Gastroesophageal sphincter (tissue), 3 donors: ENCODE results near the gene SLC12A8.

ENCODE experiments used
- CTCF ChIP-seq, 4 experiments: fragments of 200-600 bp in 2 of 4; fragments of 450-650 bp in 2 of 4; sonication (generic) in 1 of 4; IDR thresholded peaks; one replicate each; pipeline ENCODE4 v1.5.1; 2017 to 2019; ENCODE audit warnings: antibody characterized with exemption in 4 of 4, mild to moderate bottlenecking in 2 of 4, moderate library complexity in 2 of 4
- EP300 ChIP-seq: sonication (generic); formaldehyde crosslinking; IDR thresholded peaks from one replicate; pipeline ENCODE4 v1.6.1; 2017; ENCODE audit warnings: antibody characterized with exemption, mild to moderate bottlenecking
- POLR2A ChIP-seq, 2 donors: fragments of 450-650 bp; IDR thresholded peaks; one replicate each; pipeline ENCODE4 v1.6.1; 2017; ENCODE audit warnings: antibody characterized with exemption in 2 of 2, mild to moderate bottlenecking in 2 of 2, moderate library complexity in 1 of 2

- TF ChIP-seq POLR2A (IDR thresholded peaks at IDR 0.05) = no peak
- no peak for TF ChIP-seq CTCF (IDR thresholded peaks at IDR 0.05)
- TF ChIP-seq EP300 = no peak
These were observed 178.9 kb downstream of the SLC12A8 start for GRCh38 chr3:125033616-125034015.
